Measurements from ENCODE around the gene TMEM50B.

DNA sequence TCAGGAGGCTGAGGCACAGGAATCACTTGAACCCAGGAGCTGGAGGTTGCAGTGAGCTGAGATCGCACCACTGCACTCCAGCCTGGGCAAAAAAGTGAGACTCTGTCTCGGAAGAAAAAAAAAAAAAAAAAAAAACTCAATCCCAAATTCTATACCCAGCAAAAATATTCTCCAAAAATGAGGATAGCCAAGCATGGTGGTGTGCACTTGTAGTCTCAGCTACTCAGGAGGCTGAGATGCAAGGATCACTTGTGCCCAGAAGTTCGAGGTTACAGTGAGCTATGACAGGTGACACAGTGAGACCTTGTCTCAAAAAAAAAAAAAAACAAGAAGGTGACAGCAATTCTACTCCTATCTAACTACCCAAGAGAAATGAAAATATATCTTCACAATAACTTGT is 6.4 kb downstream of the TMEM50B start:
- TF ChIP-seq, protein P1, sequence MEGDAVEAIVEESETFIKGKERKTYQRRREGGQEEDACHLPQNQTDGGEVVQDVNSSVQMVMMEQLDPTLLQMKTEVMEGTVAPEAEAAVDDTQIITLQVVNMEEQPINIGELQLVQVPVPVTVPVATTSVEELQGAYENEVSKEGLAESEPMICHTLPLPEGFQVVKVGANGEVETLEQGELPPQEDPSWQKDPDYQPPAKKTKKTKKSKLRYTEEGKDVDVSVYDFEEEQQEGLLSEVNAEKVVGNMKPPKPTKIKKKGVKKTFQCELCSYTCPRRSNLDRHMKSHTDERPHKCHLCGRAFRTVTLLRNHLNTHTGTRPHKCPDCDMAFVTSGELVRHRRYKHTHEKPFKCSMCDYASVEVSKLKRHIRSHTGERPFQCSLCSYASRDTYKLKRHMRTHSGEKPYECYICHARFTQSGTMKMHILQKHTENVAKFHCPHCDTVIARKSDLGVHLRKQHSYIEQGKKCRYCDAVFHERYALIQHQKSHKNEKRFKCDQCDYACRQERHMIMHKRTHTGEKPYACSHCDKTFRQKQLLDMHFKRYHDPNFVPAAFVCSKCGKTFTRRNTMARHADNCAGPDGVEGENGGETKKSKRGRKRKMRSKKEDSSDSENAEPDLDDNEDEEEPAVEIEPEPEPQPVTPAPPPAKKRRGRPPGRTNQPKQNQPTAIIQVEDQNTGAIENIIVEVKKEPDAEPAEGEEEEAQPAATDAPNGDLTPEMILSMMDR (IDR thresholded peaks at IDR 0.05; ENCODE audit: low read length): no peak
- no peak for TF ChIP-seq EZH2phosphoT487 (IDR thresholded peaks at IDR 0.05; ENCODE audit: low read length)
- no peak for TF ChIP-seq EZH2 (optimal IDR thresholded peaks at IDR 0.05; ENCODE audit: low read depth, low read length)
